Measurements from ENCODE around the gene SLC12A5. TPM values are rescaled to one million over a fixed set of nuclear protein-coding genes. Genes with fewer than 3 reads are reported as not detected.

Gene SLC12A5
- total and polyA plus RNA-seq, 2 donors (not counting 1 experiment from before 2014, with no cell fraction given) = 0.27 to 0.50 TPM

GRCh38 chr20:46084805-46085178 lies 55.8 kb downstream of the SLC12A5 start:
- TF ChIP-seq EZH2 (IDR thresholded peaks at IDR 0.05; ENCODE audit: low read length, missing control alignments) (no peak), CTCF (conservative IDR thresholded peaks at IDR 0.05 in 1 of 2, IDR thresholded peaks at IDR 0.05 in 1 of 2; ENCODE audit: low read depth in 1 of 2, low read length in 2 of 2) (no peak)
- peaks cover 14% of the 10 kb centered on the region for H4K20me1 ChIP-seq (ENCODE audit: control insufficient read depth, extremely low read depth, insufficient read depth, low read length)

GRCh38 chr20:46085179-46085851 lies 56.3 kb downstream of the SLC12A5 start:
- Histone ChIP-seq H3K9me3 (ENCODE audit: control insufficient read depth, insufficient read depth, low read depth, low read length) (no peaks in the 10 kb centered on the region), H4K20me1 (ENCODE audit: control insufficient read depth, extremely low read depth, insufficient read depth, low read length) (peaks cover 14% of the 10 kb centered on the region), H3K4me1 (ENCODE audit: control insufficient read depth, extremely low read depth, insufficient read depth, low read length) (peaks cover 5% of the 10 kb centered on the region), H3K4me2 (ENCODE audit: extremely low read depth, insufficient read depth, low read length) (no peak overlapping the region), H2AFZ (ENCODE audit: low read length) (no peak overlapping the region), H3K27ac (ENCODE audit: insufficient read depth, low read length) (no peak overlapping the region), H3K36me3 (ENCODE audit: control insufficient read depth, insufficient read depth, low read length) (no peaks in the 10 kb centered on the region), H3K79me2 (ENCODE audit: control insufficient read depth, insufficient read depth, low read length) (peaks cover 90% of the 10 kb centered on the region), H3K9ac (ENCODE audit: insufficient read depth, low read length) (no peak overlapping the region), H3K4me3 (replicated peaks in 1 of 4; ENCODE audit: control extremely low read depth in 1 of 4, insufficient read depth in 1 of 4, low read depth in 3 of 4, low read length in 4 of 4) (no peak overlapping the region), H3K27me3 (ENCODE audit: control insufficient read depth, insufficient read depth, low read length) (no peaks in the 10 kb centered on the region)
- DNase-seq (ENCODE audit: low read depth in 2 of 2) = peak; percentile 21 to 62
- TF ChIP-seq CTCF (conservative IDR thresholded peaks at IDR 0.05 in 1 of 2, IDR thresholded peaks at IDR 0.05 in 1 of 2; ENCODE audit: low read depth in 1 of 2, low read length in 2 of 2) = no peak
- no peak for TF ChIP-seq EZH2 (IDR thresholded peaks at IDR 0.05; ENCODE audit: low read length, missing control alignments)

More at GRCh38 chr20:46084805-46085178, 55.8 kb downstream of the SLC12A5 start:
- H3K4me2 ChIP-seq (ENCODE audit: extremely low read depth, insufficient read depth, low read length) = no peak overlapping the region
- H3K9ac ChIP-seq (ENCODE audit: insufficient read depth, low read length) = no peak overlapping the region
- no peaks in the 10 kb centered on the region for H3K36me3 ChIP-seq (ENCODE audit: control insufficient read depth, insufficient read depth, low read length)
- peaks cover 93% of the 10 kb centered on the region for H3K79me2 ChIP-seq (ENCODE audit: control insufficient read depth, insufficient read depth, low read length)
- H2AFZ ChIP-seq (ENCODE audit: low read length) = no peak overlapping the region
- H3K27me3 ChIP-seq (ENCODE audit: control insufficient read depth, insufficient read depth, low read length) = no peaks in the 10 kb centered on the region
- peaks cover 5% of the 10 kb centered on the region for H3K4me1 ChIP-seq (ENCODE audit: control insufficient read depth, extremely low read depth, insufficient read depth, low read length)
- no peaks in the 10 kb centered on the region for H3K9me3 ChIP-seq (ENCODE audit: control insufficient read depth, insufficient read depth, low read depth, low read length)
- no peak overlapping the region for H3K4me3 ChIP-seq (replicated peaks in 1 of 4; ENCODE audit: control extremely low read depth in 1 of 4, insufficient read depth in 1 of 4, low read depth in 3 of 4, low read length in 4 of 4)
- no peak overlapping the region for H3K27ac ChIP-seq (ENCODE audit: insufficient read depth, low read length)
- no peak for DNase-seq (ENCODE audit: low read depth in 2 of 2)

GRCh38 chr20:46087161-46087560 lies 58.1 kb downstream of the SLC12A5 start:
- Histone ChIP-seq H3K27me3 (ENCODE audit: control insufficient read depth, insufficient read depth, low read length) (no peaks in the 10 kb centered on the region), H3K9me3 (ENCODE audit: control insufficient read depth, insufficient read depth, low read depth, low read length) (no peaks in the 10 kb centered on the region), H3K4me1 (ENCODE audit: control insufficient read depth, extremely low read depth, insufficient read depth, low read length) (peaks cover 5% of the 10 kb centered on the region), H3K9ac (ENCODE audit: insufficient read depth, low read length) (no peak overlapping the region), H3K27ac (ENCODE audit: insufficient read depth, low read length) (no peak overlapping the region), H3K36me3 (ENCODE audit: control insufficient read depth, insufficient read depth, low read length) (no peaks in the 10 kb centered on the region), H3K4me2 (ENCODE audit: extremely low read depth, insufficient read depth, low read length) (no peak overlapping the region), H3K4me3 (replicated peaks in 1 of 4; ENCODE audit: control extremely low read depth in 1 of 4, insufficient read depth in 1 of 4, low read depth in 3 of 4, low read length in 4 of 4) (no peak overlapping the region), H4K20me1 (ENCODE audit: control insufficient read depth, extremely low read depth, insufficient read depth, low read length) (peaks cover 14% of the 10 kb centered on the region), H3K79me2 (ENCODE audit: control insufficient read depth, insufficient read depth, low read length) (peaks cover 72% of the 10 kb centered on the region), H2AFZ (ENCODE audit: low read length) (no peak overlapping the region)
- DNase-seq (ENCODE audit: low read depth in 2 of 2) = peak; percentile 5 to 43
- TF ChIP-seq EZH2 (IDR thresholded peaks at IDR 0.05; ENCODE audit: low read length, missing control alignments) (no peak), CTCF (conservative IDR thresholded peaks at IDR 0.05 in 1 of 2, IDR thresholded peaks at IDR 0.05 in 1 of 2; ENCODE audit: low read depth in 1 of 2, low read length in 2 of 2) (peak; percentile 31 to 47)
